GM12878 (cell line): ENCODE results near the gene NKD2.
"Not testable (repeated sequence)": the region's sequence is repeated elsewhere in the genome, so short reads cannot be mapped to it uniquely, and the experiment has no call there.

Experiments
- CREB1 ChIP-seq: IDR thresholded peaks from 2 replicates; pipeline ENCODE4 v1.6.1; 2012; ENCODE audit warnings: low read depth, mild to moderate bottlenecking, inconsistent platforms
- CTCF ChIP-seq, 3 experiments: IDR thresholded peaks in 2 of 3; conservative IDR thresholded peaks in 1 of 3; 2 replicates each; pipeline ENCODE4 v1.5.1; 2011; ENCODE audit warnings: low read depth in 3 of 3, low read length in 3 of 3, mild to moderate bottlenecking in 3 of 3, control low read depth in 2 of 3, moderate library complexity in 2 of 3, inconsistent platforms in 1 of 3, mixed read lengths in 1 of 3; ENCODE audit not compliant: control insufficient read depth in 2 of 3, insufficient read depth in 1 of 3; ENCODE audit errors: extremely low read depth in 1 of 3
- HDGF ChIP-seq: fragments of 450-650 bp; IDR thresholded peaks from 2 replicates; pipeline ENCODE4 v1.6.1; 2016; ENCODE audit warnings: antibody characterized with exemption
- JUNB ChIP-seq: IDR thresholded peaks from 2 replicates; pipeline ENCODE4 v1.6.1; 2016; ENCODE audit warnings: antibody characterized with exemption, mild to moderate bottlenecking
- JUND ChIP-seq: IDR thresholded peaks from 2 replicates; pipeline ENCODE4 v1.6.1; 2012; ENCODE audit warnings: low read depth, mild to moderate bottlenecking, low read length, improper control_type of control experiment, moderate library complexity
- KLF5 ChIP-seq: fragments of 450-650 bp; IDR thresholded peaks from 2 replicates; pipeline ENCODE4 v1.6.1; 2014; ENCODE audit warnings: mild to moderate bottlenecking; ENCODE audit not compliant: partially characterized antibody
- MEF2A ChIP-seq: IDR thresholded peaks from 2 replicates; pipeline ENCODE4 v1.6.1; 2011; ENCODE audit warnings: low read depth, mild to moderate bottlenecking, low read length, moderate library complexity; ENCODE audit not compliant: insufficient read depth
- MXI1 ChIP-seq: fragments of 150-350 bp; IDR thresholded peaks from 2 replicates; pipeline ENCODE4 v1.6.1; 2011; ENCODE audit warnings: low read depth, mild to moderate bottlenecking, inconsistent platforms, low read length, improper control_type of control experiment
- NFYB ChIP-seq: IDR thresholded peaks from 2 replicates; pipeline ENCODE4 v1.6.1; 2011; ENCODE audit warnings: low read depth, mild to moderate bottlenecking, low read length, improper control_type of control experiment, moderate library complexity; ENCODE audit not compliant: insufficient read depth
- SRF ChIP-seq, 2 experiments: IDR thresholded peaks; 2 replicates each; pipeline ENCODE4 v1.6.1; 2011; ENCODE audit warnings: low read depth in 2 of 2, low read length in 2 of 2, mild to moderate bottlenecking in 1 of 2, moderate library complexity in 1 of 2

GRCh38 chr5:972575-972974 lies 36.0 kb upstream of the NKD2 start:
- TF ChIP-seq SRF (IDR thresholded peaks at IDR 0.05; ENCODE audit: low read depth in 2 of 2, low read length in 2 of 2); CTCF (IDR thresholded peaks at IDR 0.05 in 2 of 3, conservative IDR thresholded peaks at IDR 0.05 in 1 of 3; ENCODE audit: control insufficient read depth in 2 of 3, extremely low read depth in 1 of 3, insufficient read depth in 1 of 3, low read depth in 3 of 3, low read length in 3 of 3); MEF2A; CREB1; JUNB; NFYB; MXI1; KLF5; HDGF; JUND: not testable (repeated sequence)
